ENCODE measurements around the gene GNG11. TPM values are rescaled to one million over a fixed set of nuclear protein-coding genes. Genes with fewer than 3 reads are reported as not detected.

Gene GNG11
- polyA plus RNA-seq, 10 donors = 25.1 to 41.2 (median 33.1) TPM

DNA sequence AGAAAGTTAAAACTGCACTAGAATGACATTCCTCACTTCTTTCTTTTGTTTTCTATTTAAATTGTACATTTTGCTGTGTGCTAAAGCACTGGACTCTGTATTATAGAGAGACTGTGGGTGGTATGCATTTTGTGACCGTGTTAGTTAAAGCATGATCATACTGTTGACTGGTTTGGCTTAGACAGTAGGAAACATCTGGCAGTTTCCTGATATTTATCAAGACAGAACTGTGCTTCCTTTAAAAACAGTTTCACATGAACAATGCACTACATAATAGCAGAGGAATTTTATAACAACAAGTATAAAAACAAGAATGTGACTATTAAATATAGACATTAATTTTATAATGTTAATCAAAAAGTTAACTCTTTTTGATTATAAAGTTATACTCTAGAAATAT is 23.1 kb downstream of the GNG11 start:
- DNase-seq = peak in 2 of 3 donors; percentile 44 to 59

DNA sequence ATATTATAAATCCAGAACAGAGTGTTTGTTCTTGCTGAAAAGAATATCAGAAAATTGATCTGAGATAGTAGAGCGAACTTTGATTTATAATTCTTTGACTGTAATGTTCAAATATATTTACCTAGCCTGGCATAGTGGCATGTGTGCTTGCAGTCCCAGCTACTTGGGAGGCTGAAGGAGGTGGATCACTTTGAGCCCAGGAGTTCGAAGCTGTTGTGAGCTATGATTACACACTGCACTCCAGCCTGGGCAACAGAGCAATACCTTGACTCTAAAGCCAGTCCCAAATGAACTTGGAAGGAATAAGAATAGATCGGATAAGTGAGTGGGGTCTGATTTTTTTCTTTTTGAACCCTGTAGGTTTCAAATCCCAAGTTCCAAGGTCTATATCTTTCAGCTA is 23.5 kb downstream of the GNG11 start:
- DNase-seq = no peak

DNA sequence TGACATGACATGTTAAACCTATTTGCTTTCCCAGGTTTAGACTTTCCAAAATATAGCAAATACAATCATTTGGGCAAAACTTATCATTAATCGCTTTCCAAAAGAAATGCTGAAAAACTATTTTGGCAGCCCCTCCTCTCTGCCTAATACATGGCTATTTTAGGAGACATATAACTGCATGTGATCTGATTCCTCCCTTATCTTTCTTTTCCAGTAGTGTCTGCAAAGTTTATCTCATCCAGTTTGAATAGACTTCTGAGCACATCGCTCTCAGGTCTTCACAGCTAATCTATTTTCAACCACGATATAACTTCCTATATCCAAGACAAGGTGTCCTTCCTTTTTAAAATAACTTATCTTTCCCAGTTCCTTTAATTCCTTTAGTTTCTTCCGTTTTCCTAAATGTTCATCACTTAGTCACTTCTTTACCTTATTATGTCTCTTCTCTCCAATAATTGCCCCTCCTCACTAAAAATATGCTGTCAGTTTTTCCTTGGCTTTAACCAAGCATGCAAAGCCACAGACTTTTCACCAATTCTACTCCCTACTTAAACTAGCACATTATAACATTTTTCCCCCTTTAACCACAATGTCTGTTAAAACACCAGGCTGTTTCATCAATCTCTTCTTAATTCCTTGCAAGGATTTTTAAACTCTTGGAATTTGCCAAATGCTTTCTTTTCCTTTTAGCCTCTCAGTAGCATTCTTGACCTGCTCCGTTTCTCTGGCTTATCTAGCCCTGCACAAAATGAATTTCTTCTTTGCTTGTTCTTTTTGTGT is 24.4 kb downstream of the GNG11 start:
- peak in 1 of 3 donors; percentile 34 for DNase-seq

DNA sequence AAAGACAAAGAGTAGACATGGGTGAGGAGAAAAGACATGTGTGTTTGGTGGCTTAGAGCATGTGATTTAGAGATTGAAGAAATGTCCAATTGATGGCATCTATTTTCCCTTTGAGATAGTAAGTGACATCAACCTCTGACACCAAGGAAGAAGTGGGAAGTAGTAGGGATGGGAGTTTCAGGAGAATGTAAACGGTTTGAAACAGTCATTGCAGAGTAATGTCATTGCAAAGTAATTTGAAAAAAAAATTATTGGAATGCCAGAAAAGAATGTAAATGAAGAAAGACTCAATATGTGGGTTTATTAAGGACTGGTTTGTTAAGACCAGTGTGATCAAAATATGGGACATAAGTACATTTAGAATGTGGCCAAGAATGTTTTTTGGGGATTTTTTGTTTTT is 26.6 kb downstream of the GNG11 start:
- no peak for DNase-seq

DNA sequence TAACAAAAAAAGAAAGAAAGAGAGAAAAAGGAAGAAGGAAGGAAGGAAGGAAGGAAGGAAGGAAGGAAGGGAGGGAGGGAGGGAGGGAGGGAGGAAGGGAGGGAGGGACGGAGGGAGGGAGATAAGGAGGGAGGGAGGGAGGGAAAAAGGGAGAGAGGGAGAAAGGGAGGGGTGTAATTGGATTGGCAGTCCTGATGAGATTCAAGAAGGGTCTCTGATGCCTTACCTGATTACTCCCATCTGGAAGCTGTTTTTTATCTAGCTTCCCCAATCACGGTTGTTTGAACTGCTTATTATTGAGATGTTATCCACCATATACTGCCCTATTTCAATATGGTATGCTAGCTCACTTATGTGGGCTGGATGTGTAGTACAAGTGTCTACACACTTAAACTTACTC is 27.3 kb downstream of the GNG11 start:
- DNase-seq = no peak

DNA sequence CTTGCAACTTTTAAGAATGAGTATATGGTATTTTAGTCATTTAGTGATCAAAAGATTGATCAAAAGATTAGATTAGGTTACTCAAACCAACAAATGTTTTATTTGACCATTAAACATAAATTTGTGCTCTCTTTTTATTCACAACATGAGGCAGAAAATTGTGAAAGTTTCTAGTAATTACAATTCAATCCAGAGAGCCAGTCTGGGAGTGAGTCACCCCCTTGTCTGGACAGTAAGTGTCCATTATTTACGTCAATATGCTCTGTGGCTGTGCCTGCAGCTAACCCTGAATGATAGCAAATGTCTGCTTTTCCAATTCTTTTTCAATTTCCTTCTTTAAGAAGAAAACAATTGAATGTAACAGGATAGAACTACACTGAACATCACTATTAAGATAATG is 27.9 kb downstream of the GNG11 start:
- no peak for DNase-seq

DNA sequence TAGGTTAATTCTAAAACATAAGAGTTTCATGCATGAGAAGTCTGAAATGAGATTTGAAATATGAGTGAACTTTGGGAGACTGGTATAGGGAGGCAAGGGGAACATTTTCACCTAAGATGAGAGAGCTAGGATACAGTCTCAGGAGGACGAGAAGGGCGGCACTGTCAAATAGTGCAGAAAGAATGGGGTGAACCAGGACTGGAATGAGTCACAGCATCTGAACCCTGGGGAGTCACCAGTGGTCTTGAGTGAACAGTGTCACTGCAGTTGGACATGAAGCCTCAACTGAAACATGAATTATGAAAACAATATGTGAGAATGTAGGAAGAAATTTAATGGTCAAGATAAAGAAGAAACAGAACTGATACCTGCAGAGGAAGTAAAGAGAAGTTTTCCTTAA is 33.8 kb downstream of the GNG11 start:
- DNase-seq = no peak

DNA sequence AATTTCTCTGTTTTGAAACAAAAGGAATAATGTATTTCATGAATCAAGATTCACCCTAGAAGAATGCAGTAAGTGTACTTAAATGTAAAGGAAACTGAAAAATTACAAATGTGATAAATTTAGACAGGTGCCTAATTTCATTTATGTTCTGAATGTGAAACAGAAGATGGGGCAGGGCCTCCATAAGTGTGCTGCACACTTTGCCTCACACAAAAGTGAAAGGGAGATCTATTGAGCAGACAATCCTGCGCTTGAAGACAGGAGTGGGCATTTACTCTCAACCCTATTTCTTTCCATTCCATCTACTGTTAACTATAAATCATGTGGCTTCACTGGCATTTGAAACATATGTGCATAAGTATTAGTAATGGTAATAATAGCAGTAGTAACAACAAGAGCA is 36.2 kb downstream of the GNG11 start:
- no peak for DNase-seq

DNA sequence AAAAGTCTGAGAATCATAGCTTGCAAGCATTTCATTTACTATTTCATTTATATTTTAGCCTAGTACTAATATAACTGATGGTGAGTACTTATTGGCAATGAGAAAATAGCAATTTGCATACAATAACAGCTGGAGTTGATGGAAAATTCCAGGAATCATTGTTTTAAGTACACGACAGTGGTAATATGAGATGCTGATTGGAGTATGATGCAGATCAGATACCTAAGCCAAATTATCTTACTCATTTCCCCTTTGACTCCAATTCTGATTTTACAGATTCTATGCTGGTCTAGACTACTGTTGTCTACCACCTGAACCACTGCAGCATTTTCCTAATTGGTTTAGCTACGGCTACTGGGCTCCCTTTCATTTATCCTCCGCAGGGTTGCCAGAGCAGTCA is 36.7 kb downstream of the GNG11 start:
- DNase-seq = no peak

DNA sequence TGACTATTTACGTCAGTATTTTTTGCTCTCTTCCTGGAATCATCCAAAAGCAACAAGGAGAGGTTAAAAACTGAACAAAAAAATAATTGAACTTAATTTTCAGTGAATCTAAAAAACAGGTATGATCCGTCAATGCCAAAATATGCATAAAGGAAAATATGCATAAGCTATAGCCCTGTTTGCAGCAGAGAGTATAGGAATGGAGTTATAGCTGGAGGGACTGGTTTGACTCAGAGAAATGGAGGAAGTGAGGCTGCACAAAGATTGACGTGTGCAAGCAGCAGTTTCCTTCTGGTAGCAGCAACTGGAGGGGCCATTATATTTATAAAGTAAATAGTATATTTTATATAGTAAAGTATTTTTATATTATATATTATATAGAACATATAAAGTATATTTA is 37.1 kb downstream of the GNG11 start:
- no peak for DNase-seq

DNA sequence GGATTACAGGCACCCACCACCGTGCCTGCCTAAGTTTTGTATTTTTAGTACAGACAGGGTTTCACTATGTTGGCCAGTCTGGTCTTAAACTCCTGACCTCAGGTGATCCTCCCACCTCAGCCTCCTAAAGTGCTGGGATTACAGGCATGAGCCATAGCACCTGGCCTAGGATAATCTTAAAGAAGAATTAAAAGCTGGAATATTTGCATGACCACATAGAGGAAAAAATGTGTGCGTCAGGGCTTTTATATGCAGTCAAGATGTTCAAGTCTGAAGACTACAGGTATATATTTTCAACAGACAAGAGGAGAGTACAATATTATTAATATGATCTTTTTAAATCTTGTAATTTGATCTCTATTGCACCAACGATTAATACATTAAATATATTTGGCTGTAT is 39.5 kb downstream of the GNG11 start:
- no peak for DNase-seq

DNA sequence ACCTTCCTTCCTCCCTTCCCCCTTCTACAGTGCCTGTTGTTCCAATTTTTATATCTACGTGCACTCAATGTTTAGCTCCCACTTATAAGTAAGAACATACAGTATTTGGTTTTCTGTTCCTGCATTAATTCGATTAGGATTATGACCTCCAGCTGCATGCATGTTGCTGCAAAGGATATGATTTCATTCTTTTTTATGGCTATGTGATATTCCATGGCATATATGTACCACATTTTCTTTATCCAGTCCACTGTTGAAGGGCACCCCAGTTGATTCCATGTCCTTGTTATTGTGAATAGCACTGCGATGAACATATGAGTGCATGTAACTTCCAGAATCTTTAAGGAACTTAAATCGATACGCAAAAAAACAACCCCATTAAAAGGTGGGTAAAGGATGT is 42.7 kb downstream of the GNG11 start:
- DNase-seq = no peak

DNA sequence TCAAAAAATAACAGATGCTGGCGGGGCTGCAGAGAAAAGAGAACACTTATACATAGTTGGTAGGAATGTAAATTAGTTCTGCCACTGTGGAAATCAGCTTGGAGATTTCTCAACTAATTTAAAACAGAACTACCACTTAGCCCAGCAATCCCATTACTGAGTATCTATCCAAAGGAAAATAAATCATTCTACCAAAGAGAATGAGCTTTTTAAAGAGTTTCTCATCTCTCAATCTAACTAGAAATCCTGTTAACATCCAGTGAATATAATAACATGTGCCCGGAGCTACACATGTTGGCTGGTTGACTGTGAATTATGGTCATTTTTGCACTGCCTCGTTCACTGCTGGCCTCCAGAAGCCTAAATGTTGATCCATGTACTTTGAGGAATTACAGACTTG is 43.3 kb downstream of the GNG11 start:
- DNase-seq = no peak

DNA sequence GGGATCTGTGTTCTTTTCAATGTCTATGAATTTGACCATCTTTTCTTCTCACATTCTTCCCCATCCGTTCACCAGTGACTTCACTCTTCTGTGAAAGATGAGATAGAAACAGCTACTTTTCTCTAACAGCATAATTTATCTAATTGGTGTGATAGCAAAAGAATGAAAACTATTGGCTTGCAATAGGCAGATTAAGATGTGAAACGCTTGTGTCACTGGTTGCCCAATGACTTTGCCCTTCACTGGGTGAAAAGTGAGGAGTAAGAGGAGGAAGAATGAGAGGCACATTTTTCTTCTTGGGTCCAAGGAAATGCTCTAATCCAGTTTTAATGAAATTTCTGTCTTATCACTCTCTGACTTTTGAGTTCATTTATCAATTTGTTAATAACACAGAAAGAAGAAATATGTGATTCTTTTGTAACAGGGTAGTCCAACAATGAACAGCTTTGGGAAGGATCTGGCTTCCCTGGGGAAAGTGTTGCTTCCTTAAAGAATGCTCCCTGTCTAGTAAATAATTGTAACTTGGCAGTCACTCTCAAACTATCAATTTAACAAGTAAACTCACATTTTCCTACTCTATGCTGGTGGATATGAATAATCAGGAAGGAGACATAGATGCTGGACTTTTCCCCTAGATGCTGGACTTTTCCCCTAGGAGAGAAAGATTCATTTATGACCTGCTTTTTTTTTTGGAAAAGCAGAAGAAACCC is 47.5 kb downstream of the GNG11 start:
- peak in 1 of 3 donors; percentile 18 for DNase-seq

DNA sequence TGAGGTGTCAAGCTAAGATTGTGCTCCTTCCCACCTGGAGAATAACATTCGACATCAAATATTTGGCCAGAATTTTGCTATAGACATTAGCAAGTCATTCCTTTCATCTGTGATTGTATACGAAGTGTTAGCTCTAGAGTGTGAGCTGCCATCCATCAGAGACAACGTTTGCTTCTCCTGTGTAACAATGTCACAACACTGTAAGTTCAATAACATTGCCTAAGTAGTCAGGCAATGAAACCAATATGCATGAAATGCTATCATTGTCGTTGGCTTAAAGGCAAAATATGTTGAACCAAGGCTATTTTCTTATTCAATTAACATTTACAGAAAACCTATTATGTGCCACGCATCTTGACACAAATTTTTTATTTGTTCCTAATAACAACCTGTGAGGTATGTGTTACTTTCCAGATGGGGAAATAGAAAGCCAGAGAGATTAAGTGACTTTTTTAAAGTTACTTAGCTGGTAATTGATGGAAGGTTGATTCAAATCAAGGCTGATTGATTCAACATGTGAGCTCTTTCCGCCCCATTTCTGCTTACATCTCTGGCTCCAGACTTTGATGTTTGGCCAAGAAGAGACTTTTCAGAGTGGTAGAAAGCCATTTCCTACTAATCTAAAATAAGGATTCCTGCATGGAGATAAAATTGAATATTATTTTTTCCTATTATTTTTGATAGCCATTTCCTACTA is 50.6 kb downstream of the GNG11 start:
- no peak for DNase-seq

DNA sequence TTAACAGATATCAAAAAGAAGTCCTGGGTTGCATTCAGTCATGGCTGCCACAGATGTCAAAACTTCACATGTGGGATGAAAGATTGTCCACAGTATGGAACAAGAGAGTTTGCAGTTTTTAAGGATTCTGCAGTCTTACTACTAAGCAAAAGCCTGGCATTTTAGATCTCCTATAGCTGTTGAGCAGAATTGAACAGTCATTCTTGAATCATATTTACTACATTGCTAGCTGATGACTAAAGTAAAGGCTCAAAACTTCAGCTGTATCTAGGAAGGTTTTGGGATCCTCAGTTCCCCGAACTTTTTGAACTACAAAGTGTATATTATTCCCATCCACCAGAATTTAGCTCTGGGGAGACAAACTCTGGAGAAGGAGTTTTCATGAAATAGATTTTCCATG is 51.6 kb downstream of the GNG11 start:
- no peak for DNase-seq

DNA sequence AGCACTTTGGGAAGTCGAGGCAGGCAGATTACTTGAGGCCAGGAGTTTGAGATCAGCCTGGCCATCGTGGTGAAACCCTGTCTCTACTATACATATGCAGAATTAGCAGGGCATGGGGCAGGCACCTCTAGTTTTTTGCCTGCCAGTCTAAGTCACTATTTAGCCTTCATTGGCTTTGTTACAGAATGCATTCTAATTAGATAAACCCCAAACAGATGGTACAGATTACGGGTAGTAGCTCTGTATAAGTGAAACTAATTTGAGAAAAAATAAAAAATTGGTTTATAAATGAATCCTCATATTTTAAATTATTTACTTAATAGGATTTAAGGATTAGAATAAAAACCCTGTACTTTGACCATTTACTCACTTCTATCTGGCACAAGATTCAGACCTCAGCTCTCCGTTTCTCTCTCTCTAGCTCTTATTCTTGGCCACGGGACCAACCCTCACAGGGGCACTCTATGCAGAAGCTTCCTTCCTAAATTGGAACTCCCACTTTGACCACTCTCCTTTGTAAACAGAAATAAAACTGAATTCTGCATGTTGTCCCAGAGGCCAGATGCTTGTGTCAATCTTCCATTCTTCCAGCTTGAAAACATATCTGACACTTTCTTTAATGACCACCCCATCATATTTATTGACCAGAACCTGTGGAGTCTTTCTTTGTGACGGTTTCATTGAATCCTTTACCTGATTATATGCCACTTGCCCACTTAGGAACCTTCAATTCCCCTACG is 55.8 kb downstream of the GNG11 start:
- DNase-seq = no peak

Other genes with a start within 250 kb of the GNG11 start
- 10 to 100 TPM in 1 of 10 donors, 1 to 10 TPM in 9; 1.2 to 11.8 (median 3.7) TPM for gene TFPI2, start 31.0 kb upstream of the GNG11 start, polyA plus RNA-seq (ENCODE audit: insufficient read length in 10 of 10)
- gene GNGT1, start 15.2 kb upstream of the GNG11 start, polyA plus RNA-seq (ENCODE audit: insufficient read length in 10 of 10) = not detected
- 10 to 100 TPM; 25.2 to 33.7 (median 28.7) TPM for gene BET1, start 82.6 kb downstream of the GNG11 start, polyA plus RNA-seq (ENCODE audit: insufficient read length in 10 of 10)